Liver (tissue), 3 donors: ENCODE results near the gene HLA-A.

Experiments used
- RXRA ChIP-seq, 2 donors: IDR thresholded peaks; 2 replicates each; pipeline ENCODE4 v1.6.1; 2017 to 2018; ENCODE audit warnings: antibody characterized with exemption in 2 of 2, mild to moderate bottlenecking in 1 of 2
- TF ChIP-seq, protein P1 (sequence below): fragments of 150-350 bp; IDR thresholded peaks from 2 replicates; pipeline ENCODE4 v1.5.1; 2017; ENCODE audit warnings: improper control_type of control experiment, low read depth, low read length; ENCODE audit not compliant: missing input control
- donor health status: healthy.
- donor health status: healthy.

DNA sequence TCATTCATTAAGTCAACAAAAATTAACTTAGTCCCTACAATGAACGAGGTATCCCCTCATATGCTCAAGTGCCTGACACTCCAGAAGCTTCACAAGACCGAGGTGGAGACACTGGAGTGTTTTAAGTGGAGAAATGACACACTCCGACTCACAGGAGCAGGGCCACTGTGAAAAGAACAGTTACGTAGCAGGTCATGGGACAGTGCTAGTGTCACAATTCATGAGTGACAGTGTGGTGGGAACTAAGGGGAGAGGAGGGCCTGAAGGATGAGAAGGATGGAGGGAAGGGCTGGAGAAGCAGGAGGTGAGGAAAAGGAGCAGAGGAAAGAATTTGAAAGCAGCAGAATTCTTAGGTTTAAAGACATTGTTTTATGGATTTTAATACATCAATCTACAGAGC lies 1.3 kb upstream of the HLA-A start:
- TF ChIP-seq, protein P1, sequence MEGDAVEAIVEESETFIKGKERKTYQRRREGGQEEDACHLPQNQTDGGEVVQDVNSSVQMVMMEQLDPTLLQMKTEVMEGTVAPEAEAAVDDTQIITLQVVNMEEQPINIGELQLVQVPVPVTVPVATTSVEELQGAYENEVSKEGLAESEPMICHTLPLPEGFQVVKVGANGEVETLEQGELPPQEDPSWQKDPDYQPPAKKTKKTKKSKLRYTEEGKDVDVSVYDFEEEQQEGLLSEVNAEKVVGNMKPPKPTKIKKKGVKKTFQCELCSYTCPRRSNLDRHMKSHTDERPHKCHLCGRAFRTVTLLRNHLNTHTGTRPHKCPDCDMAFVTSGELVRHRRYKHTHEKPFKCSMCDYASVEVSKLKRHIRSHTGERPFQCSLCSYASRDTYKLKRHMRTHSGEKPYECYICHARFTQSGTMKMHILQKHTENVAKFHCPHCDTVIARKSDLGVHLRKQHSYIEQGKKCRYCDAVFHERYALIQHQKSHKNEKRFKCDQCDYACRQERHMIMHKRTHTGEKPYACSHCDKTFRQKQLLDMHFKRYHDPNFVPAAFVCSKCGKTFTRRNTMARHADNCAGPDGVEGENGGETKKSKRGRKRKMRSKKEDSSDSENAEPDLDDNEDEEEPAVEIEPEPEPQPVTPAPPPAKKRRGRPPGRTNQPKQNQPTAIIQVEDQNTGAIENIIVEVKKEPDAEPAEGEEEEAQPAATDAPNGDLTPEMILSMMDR, result no peak
- TF ChIP-seq RXRA (IDR thresholded peaks at IDR 0.05), result no peak
